SK-N-SH (cell line): ENCODE results near the gene ZNF253. TPM values are rescaled to one million over a fixed set of nuclear protein-coding genes. Genes with fewer than 3 reads are reported as not detected.

Experiments
- CTCF ChIA-PET: fragments of 300-600, 350-600 bp; formaldehyde crosslinking; extraction: SDS; loops from one replicate; lab custom pipeline; 2021; lab: Yijun Ruan, JAX
- POLR2A ChIA-PET: fragments of 350-600 bp; sonication (Branson Sonifier 250); formaldehyde crosslinking; extraction: SDS; loops from one replicate; lab custom pipeline; 2020; ENCODE audit warnings: antibody characterized with exemption, inconsistent platforms; lab: Yijun Ruan, JAX
- DNase-seq: peaks from one replicate; pipeline ENCODE4 v3.0.0; 2012
- H2AFZ ChIP-seq: fragments of 200-600 bp; sonication (generic); 2 replicates; pipeline ENCODE4 v1.8.1; 2016; ENCODE audit warnings: antibody characterized with exemption, mild to moderate bottlenecking, low read depth
- H3F3A ChIP-seq: fragments of 200-600 bp; sonication (generic); replicated peaks from 2 replicates; pipeline ENCODE3; 2016; ENCODE audit warnings: antibody characterized with exemption, mild to moderate bottlenecking; ENCODE audit not compliant: insufficient read depth
- H3K27ac ChIP-seq, 2 experiments: fragments of 200-500 bp in 1 of 2; fragments of 200-600 bp in 1 of 2; sonication (Bioruptor generic) in 1 of 2; sonication (generic), shearing (Covaris generic) in 1 of 2; 2 replicates each; pipeline versions ENCODE4 v1.5.1 to v1.6.1; 2014 to 2016; ENCODE audit warnings: low read depth in 2 of 2, inconsistent platforms in 1 of 2, low read length in 1 of 2, mild to moderate bottlenecking in 1 of 2, mixed read lengths in 1 of 2
- H3K27me3 ChIP-seq: fragments of 200-600 bp; sonication (generic), shearing (Covaris generic); 2 replicates; pipeline ENCODE4 v1.6.1; 2016; ENCODE audit warnings: mixed run types; ENCODE audit not compliant: insufficient read depth
- H3K36me3 ChIP-seq, 2 experiments: fragments of 200-500 bp in 1 of 2; fragments of 200-600 bp in 1 of 2; sonication (Bioruptor generic) in 1 of 2; sonication (generic) in 1 of 2; replicated peaks in 1 of 2; 2 replicates each; pipeline versions ENCODE3 to v1.5.1; 2014 to 2016; ENCODE audit warnings: low read length in 1 of 2, mild to moderate bottlenecking in 1 of 2; ENCODE audit not compliant: insufficient read depth in 2 of 2, control insufficient read depth in 1 of 2
- H3K4me1 ChIP-seq, 2 experiments: fragments of 200-500 bp in 1 of 2; fragments of 200-600 bp in 1 of 2; sonication (Bioruptor generic) in 1 of 2; sonication (generic), shearing (Covaris generic) in 1 of 2; 2 replicates each; pipeline versions ENCODE4 v1.5.1 to v1.6.1; 2014 to 2016; ENCODE audit warnings: low read depth in 1 of 2, low read length in 1 of 2, mixed run types in 1 of 2; ENCODE audit not compliant: insufficient read depth in 2 of 2, control insufficient read depth in 1 of 2
- H3K4me2 ChIP-seq: fragments of 200-600 bp; sonication (generic), shearing (Covaris generic); 2 replicates; pipeline ENCODE4 v1.6.1; 2017; ENCODE audit warnings: mixed run types
- H3K4me3 ChIP-seq, 2 experiments: fragments of 200-500 bp in 1 of 2; fragments of 200-600 bp in 1 of 2; sonication (Bioruptor generic) in 1 of 2; sonication (generic), shearing (Covaris generic) in 1 of 2; 2 replicates each; pipeline versions ENCODE4 v1.5.1 to v1.8.1; 2014 to 2016; ENCODE audit warnings: low read depth in 2 of 2, inconsistent platforms in 1 of 2, low read length in 1 of 2, mild to moderate bottlenecking in 1 of 2, mixed read lengths in 1 of 2, moderate library complexity in 1 of 2
- H3K79me2 ChIP-seq: fragments of 200-600 bp; sonication (generic); 2 replicates; pipeline ENCODE4 v1.8.1; 2017; ENCODE audit warnings: mild to moderate bottlenecking; ENCODE audit not compliant: insufficient read depth
- H3K9ac ChIP-seq: fragments of 200-600 bp; sonication (generic); 2 replicates; pipeline ENCODE4 v1.6.1; 2017; ENCODE audit warnings: mixed run types
- H3K9me2 ChIP-seq: fragments of 200-600 bp; sonication (generic); 2 replicates; pipeline ENCODE4 v1.6.1; 2017; ENCODE audit warnings: mixed run types
- H3K9me3 ChIP-seq: fragments of 200-600 bp; sonication (generic); 2 replicates; pipeline ENCODE4 v1.6.1; 2017; ENCODE audit warnings: mixed run types, mild to moderate bottlenecking, moderate library complexity
- H4K20me1 ChIP-seq: fragments of 200-600 bp; sonication (generic); 2 replicates; pipeline ENCODE4 v1.6.1; 2017; ENCODE audit warnings: mild to moderate bottlenecking, mixed run types; ENCODE audit not compliant: insufficient read depth
- CHD2 ChIP-seq: fragments of 150-350 bp; IDR thresholded peaks from 2 replicates; pipeline ENCODE4 v1.6.1; 2018; ENCODE audit warnings: low read length; ENCODE audit not compliant: partially characterized antibody
- FOSL2 ChIP-seq: IDR thresholded peaks from 2 replicates; pipeline ENCODE4 v1.4.0; 2012; ENCODE audit warnings: low read depth, mild to moderate bottlenecking, moderate library complexity, borderline replicate concordance
- FOXM1 ChIP-seq: IDR thresholded peaks from 2 replicates; pipeline ENCODE4 v1.4.0; 2012; ENCODE audit warnings: low read depth, mild to moderate bottlenecking
- JUND ChIP-seq: IDR thresholded peaks from 2 replicates; pipeline ENCODE4 v1.4.0; 2012
- MEF2A ChIP-seq: IDR thresholded peaks from 2 replicates; pipeline ENCODE4 v1.4.0; 2012; ENCODE audit warnings: low read depth, borderline replicate concordance
- MXI1 ChIP-seq: IDR thresholded peaks from 2 replicates; pipeline ENCODE4 v1.6.1; 2012; ENCODE audit warnings: mild to moderate bottlenecking, low read depth, low read length, improper control_type of control experiment
- NFIC ChIP-seq: IDR thresholded peaks from 2 replicates; pipeline ENCODE4 v1.4.0; 2012; ENCODE audit warnings: borderline replicate concordance
- NRF1 ChIP-seq: IDR thresholded peaks from 2 replicates; pipeline ENCODE4 v1.6.1; 2012; ENCODE audit warnings: low read depth, mild to moderate bottlenecking, low read length
- POLR2AphosphoS5 ChIP-seq: IDR thresholded peaks from 2 replicates; pipeline ENCODE4 v1.6.1; 2012; ENCODE audit warnings: low read depth, low read length
- RFX5 ChIP-seq: IDR thresholded peaks from 2 replicates; pipeline ENCODE4 v1.6.1; 2012; ENCODE audit warnings: mild to moderate bottlenecking, improper control_type of control experiment, low read length
- SIN3A ChIP-seq: IDR thresholded peaks from 2 replicates; pipeline ENCODE4 v1.6.1; 2012; ENCODE audit warnings: low read depth, mild to moderate bottlenecking, low read length, moderate library complexity, borderline replicate concordance
- TCF12 ChIP-seq: IDR thresholded peaks from 2 replicates; pipeline ENCODE4 v1.4.0; 2012
- TEAD4 ChIP-seq: IDR thresholded peaks from 2 replicates; pipeline ENCODE4 v1.4.0; 2012; ENCODE audit warnings: mild to moderate bottlenecking, borderline replicate concordance; ENCODE audit not compliant: insufficient read depth
- WGBS: methylation state at CpG from one replicate; pipeline ENCODE4 v1.1.6; 2017; ENCODE audit warnings: low lambda C conversion rate; 5-methylcytosine and 5-hydroxymethylcytosine counted together
- polyA plus RNA-seq, 3 experiments: library from polyadenylated mRNA; depleted of rRNA; stranded (reverse); fragments of >200 nt; gene quantifications; 2 replicates each; pipeline ENCODE4 v1.2.3, GENCODE V29; 2012
- TF ChIP-seq, protein P1 (sequence below): IDR thresholded peaks from 2 replicates; pipeline ENCODE4; 2012
- TF ChIP-seq, protein P2 (sequence below): IDR thresholded peaks from 2 replicates; pipeline ENCODE4 v1.4.0; 2012; ENCODE audit warnings: low read depth, borderline replicate concordance
- TF ChIP-seq, protein P3 (sequence below): IDR thresholded peaks from 2 replicates; pipeline ENCODE4 v1.4.0; 2012; ENCODE audit warnings: low read depth, borderline replicate concordance
- TF ChIP-seq, protein P4 (sequence below): IDR thresholded peaks from 2 replicates; pipeline ENCODE4 v1.6.1; 2012; ENCODE audit warnings: mild to moderate bottlenecking, low read depth, low read length, moderate library complexity
- TF ChIP-seq, protein P5 (sequence below): IDR thresholded peaks from 2 replicates; pipeline ENCODE4 v1.4.0; 2012; ENCODE audit warnings: low read depth
- TF ChIP-seq, protein P6 (sequence below): fragments of 150-350 bp; IDR thresholded peaks from 2 replicates; pipeline ENCODE4 v1.6.1; 2017; ENCODE audit warnings: antibody characterized with exemption, low read length, low read depth, borderline replicate concordance
- TF ChIP-seq, protein P7 (sequence below): fragments of 150-350 bp; IDR thresholded peaks from 2 replicates; pipeline ENCODE4 v1.6.1; 2016; ENCODE audit warnings: mild to moderate bottlenecking, low read depth, low read length

The ZNF253 gene
- 0.79 and 0.81 TPM in 2 replicates for polyA plus RNA-seq (2012; rRNA removed)
- 1.4 and 1.6 TPM in 2 replicates for polyA plus RNA-seq (2012; cell fraction: cytosol; rRNA removed)
- polyA plus RNA-seq (2012; cell fraction: nucleus; rRNA removed): 1.2 and 1.6 TPM in 2 replicates

DNA sequence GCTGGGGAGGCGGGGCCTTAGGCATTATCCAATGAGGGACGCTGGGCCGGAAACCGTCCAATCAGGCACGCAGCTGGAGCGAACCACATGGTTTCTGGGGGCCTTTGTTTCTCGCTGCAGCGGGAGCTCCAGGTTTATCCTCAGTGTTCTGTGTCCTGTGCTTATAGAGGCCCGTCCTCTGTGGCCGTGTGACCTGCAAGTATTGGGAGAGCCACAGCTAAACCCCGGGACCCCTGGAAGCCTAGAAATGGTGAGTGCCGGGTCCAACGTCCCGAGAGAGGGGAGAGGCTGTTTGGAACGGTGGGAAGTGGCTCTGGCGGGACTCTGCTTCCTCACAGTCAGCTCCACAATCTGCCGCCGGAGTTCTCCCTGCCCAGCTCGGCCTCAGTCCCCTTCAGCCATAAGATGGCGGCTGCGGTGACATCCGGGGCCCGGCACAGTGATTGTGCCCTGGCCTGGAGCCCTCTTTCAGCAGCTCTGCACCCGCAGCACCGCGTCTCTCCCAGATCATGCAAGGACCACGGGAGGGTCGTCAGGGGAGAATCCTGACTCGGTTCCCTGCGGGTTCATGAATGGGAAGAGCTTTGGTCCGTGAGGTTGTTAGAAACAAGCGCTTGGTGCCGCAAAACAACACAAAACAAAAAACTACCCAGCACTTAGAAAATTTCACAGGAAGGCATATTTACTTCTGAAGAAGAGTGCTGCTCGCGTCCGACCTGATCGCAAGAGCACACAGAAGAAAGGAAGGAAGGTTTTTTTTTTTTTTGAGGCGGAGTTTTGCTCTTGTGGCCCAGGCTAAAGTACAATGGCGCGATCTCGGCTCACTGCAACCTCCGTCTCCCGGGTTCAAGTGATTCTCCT is at the start of gene ZNF253:
TSS of gene ZNF253 (plus strand) at position 133 of the 861 bp plus-strand sequence. CDS start at position 248, 115 bp downstream.
- no peaks in the 10 kb centered on the region for H3K9me2 ChIP-seq
- ChIA-PET CTCF (interaction anchor here (0.6 to 1.4 kb wide), 4 partner anchors 9 to 95 kb away, joined by 3 to 4 read pairs (median 4); no protein-coding TSS in a partner anchor), POLR2A (interaction anchor here (0.6 to 1.8 kb wide), 16 partner anchors 9 to 795 kb away, joined by 3 to 40 read pairs (median 4); partner anchors contain the start of genes LPAR2, ZNF14, ZNF486 and ZNF506)
- H3K4me1 ChIP-seq: no peaks in the 10 kb centered on the region
- H3K4me2 ChIP-seq: peak within 1 kb of the TSS; percentile 92
- peak; percentile 92 for DNase-seq
- H3K27me3 ChIP-seq: no peaks in the 10 kb centered on the region
- no peaks in the 10 kb centered on the region for H4K20me1 ChIP-seq
- H3F3A ChIP-seq: peaks cover 7% of the 10 kb centered on the region
- peaks cover 0 to 11% of the 10 kb centered on the region in 2 experiments for H3K36me3 ChIP-seq
- H3K9ac ChIP-seq: peak within 1 kb of the TSS; percentile 93
- H3K27ac ChIP-seq: peak within 1 kb of the TSS; percentile 80 to 97
- WGBS: 2% methylated on average over 39 of the region's 43 CpGs
- H3K9me3 ChIP-seq: peaks cover 13% of the 10 kb centered on the region; the same call in 1 of the 2 replicates
- peak within 1 kb of the TSS; percentile 78 to 97 for H3K4me3 ChIP-seq
- peak within 1 kb of the TSS; percentile 99 for H2AFZ ChIP-seq
- peaks cover 46% of the 10 kb centered on the region for H3K79me2 ChIP-seq
- TF ChIP-seq, protein P1, sequence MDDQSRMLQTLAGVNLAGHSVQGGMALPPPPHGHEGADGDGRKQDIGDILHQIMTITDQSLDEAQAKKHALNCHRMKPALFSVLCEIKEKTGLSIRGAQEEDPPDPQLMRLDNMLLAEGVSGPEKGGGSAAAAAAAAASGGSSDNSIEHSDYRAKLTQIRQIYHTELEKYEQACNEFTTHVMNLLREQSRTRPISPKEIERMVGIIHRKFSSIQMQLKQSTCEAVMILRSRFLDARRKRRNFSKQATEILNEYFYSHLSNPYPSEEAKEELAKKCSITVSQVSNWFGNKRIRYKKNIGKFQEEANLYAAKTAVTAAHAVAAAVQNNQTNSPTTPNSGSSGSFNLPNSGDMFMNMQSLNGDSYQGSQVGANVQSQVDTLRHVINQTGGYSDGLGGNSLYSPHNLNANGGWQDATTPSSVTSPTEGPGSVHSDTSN: no peak
- TF ChIP-seq, protein P2, sequence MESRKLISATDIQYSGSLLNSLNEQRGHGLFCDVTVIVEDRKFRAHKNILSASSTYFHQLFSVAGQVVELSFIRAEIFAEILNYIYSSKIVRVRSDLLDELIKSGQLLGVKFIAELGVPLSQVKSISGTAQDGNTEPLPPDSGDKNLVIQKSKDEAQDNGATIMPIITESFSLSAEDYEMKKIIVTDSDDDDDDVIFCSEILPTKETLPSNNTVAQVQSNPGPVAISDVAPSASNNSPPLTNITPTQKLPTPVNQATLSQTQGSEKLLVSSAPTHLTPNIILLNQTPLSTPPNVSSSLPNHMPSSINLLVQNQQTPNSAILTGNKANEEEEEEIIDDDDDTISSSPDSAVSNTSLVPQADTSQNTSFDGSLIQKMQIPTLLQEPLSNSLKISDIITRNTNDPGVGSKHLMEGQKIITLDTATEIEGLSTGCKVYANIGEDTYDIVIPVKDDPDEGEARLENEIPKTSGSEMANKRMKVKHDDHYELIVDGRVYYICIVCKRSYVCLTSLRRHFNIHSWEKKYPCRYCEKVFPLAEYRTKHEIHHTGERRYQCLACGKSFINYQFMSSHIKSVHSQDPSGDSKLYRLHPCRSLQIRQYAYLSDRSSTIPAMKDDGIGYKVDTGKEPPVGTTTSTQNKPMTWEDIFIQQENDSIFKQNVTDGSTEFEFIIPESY: no peak
- peak; percentile 96 for TF ChIP-seq POLR2AphosphoS5
- TF ChIP-seq, protein P3, sequence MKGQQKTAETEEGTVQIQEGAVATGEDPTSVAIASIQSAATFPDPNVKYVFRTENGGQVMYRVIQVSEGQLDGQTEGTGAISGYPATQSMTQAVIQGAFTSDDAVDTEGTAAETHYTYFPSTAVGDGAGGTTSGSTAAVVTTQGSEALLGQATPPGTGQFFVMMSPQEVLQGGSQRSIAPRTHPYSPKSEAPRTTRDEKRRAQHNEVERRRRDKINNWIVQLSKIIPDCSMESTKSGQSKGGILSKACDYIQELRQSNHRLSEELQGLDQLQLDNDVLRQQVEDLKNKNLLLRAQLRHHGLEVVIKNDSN: peak; percentile 71; the same call in 1 of the 2 replicates
- no peak for TF ChIP-seq JUND
- TF ChIP-seq, protein P4, sequence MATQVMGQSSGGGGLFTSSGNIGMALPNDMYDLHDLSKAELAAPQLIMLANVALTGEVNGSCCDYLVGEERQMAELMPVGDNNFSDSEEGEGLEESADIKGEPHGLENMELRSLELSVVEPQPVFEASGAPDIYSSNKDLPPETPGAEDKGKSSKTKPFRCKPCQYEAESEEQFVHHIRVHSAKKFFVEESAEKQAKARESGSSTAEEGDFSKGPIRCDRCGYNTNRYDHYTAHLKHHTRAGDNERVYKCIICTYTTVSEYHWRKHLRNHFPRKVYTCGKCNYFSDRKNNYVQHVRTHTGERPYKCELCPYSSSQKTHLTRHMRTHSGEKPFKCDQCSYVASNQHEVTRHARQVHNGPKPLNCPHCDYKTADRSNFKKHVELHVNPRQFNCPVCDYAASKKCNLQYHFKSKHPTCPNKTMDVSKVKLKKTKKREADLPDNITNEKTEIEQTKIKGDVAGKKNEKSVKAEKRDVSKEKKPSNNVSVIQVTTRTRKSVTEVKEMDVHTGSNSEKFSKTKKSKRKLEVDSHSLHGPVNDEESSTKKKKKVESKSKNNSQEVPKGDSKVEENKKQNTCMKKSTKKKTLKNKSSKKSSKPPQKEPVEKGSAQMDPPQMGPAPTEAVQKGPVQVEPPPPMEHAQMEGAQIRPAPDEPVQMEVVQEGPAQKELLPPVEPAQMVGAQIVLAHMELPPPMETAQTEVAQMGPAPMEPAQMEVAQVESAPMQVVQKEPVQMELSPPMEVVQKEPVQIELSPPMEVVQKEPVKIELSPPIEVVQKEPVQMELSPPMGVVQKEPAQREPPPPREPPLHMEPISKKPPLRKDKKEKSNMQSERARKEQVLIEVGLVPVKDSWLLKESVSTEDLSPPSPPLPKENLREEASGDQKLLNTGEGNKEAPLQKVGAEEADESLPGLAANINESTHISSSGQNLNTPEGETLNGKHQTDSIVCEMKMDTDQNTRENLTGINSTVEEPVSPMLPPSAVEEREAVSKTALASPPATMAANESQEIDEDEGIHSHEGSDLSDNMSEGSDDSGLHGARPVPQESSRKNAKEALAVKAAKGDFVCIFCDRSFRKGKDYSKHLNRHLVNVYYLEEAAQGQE: peak; percentile 46; the same call in 1 of the 2 replicates
- TF ChIP-seq FOSL2: no peak
- TF ChIP-seq, protein P5, sequence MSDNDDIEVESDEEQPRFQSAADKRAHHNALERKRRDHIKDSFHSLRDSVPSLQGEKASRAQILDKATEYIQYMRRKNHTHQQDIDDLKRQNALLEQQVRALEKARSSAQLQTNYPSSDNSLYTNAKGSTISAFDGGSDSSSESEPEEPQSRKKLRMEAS: peak; percentile 94
- peak; percentile 18 for TF ChIP-seq CHD2
- TF ChIP-seq, protein P6, sequence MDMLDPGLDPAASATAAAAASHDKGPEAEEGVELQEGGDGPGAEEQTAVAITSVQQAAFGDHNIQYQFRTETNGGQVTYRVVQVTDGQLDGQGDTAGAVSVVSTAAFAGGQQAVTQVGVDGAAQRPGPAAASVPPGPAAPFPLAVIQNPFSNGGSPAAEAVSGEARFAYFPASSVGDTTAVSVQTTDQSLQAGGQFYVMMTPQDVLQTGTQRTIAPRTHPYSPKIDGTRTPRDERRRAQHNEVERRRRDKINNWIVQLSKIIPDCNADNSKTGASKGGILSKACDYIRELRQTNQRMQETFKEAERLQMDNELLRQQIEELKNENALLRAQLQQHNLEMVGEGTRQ: 0 out of 2 replicates have a peak, but pooled peaks have one; percentile 10
- no peak for TF ChIP-seq TCF12
- TF ChIP-seq SIN3A: peak; percentile 84; the same call in 1 of the 2 replicates
- peak; percentile 80 for TF ChIP-seq MXI1
- TF ChIP-seq NRF1: no peak
- peak; percentile 94 for TF ChIP-seq RFX5
- TF ChIP-seq FOXM1: no peak
- no peak for TF ChIP-seq MEF2A
- no peak for TF ChIP-seq NFIC
- no peak for TF ChIP-seq TEAD4
- TF ChIP-seq, protein P7, sequence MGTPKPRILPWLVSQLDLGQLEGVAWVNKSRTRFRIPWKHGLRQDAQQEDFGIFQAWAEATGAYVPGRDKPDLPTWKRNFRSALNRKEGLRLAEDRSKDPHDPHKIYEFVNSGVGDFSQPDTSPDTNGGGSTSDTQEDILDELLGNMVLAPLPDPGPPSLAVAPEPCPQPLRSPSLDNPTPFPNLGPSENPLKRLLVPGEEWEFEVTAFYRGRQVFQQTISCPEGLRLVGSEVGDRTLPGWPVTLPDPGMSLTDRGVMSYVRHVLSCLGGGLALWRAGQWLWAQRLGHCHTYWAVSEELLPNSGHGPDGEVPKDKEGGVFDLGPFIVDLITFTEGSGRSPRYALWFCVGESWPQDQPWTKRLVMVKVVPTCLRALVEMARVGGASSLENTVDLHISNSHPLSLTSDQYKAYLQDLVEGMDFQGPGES: peak; percentile 57; the same call in 1 of the 2 replicates
